HepG2 (cell line): ENCODE measurements around the gene PDHX.

Experiments used
- HNRNPK ChIP-seq: fragments of 200-400 bp; formaldehyde crosslinking; IDR thresholded peaks from 2 replicates; pipeline ENCODE4 v1.6.1; 2018; ENCODE audit warnings: low read length, low read depth, moderate library complexity, mild to moderate bottlenecking; ENCODE audit not compliant: poor library complexity, severe bottlenecking
- MYNN ChIP-seq: sonication (generic); formaldehyde crosslinking; IDR thresholded peaks from 2 replicates; pipeline ENCODE4 v1.4.0; 2020; ENCODE audit warnings: mild to moderate bottlenecking, low read depth, missing genetic modification reagents
- MZF1 ChIP-seq: sonication (generic); formaldehyde crosslinking; IDR thresholded peaks from 2 replicates; pipeline ENCODE4 v1.8.1; 2023; ENCODE audit warnings: mild to moderate bottlenecking, missing genetic modification reagents, borderline replicate concordance
- NAIF1 ChIP-seq: sonication (generic); formaldehyde crosslinking; IDR thresholded peaks from 2 replicates; pipeline ENCODE4 v1.5.0; 2020; ENCODE audit warnings: mild to moderate bottlenecking, missing genetic modification reagents, borderline replicate concordance
- POLR2A ChIP-seq, 2 experiments: IDR thresholded peaks; 2 replicates each; pipeline ENCODE4 v1.6.1; 2011; ENCODE audit warnings: low read depth in 2 of 2, low read length in 2 of 2, mild to moderate bottlenecking in 1 of 2, moderate library complexity in 1 of 2; ENCODE audit not compliant: insufficient read depth in 1 of 2
- SIN3A ChIP-seq: IDR thresholded peaks from 2 replicates; pipeline ENCODE4 v1.6.1; 2011; ENCODE audit warnings: low read depth, mild to moderate bottlenecking, control low read depth, low read length, borderline replicate concordance
- SP2 ChIP-seq: sonication (generic); formaldehyde crosslinking; IDR thresholded peaks from 2 replicates; pipeline ENCODE4 v1.5.1; 2020; ENCODE audit warnings: mild to moderate bottlenecking, missing genetic modification reagents
- ZMYM3 ChIP-seq: sonication (generic); formaldehyde crosslinking; IDR thresholded peaks from 2 replicates; pipeline ENCODE4 v1.5.1; 2020; ENCODE audit warnings: mild to moderate bottlenecking, missing genetic modification reagents
- ZNF33B ChIP-seq: sonication (generic); formaldehyde crosslinking; IDR thresholded peaks from 2 replicates; pipeline ENCODE4 v1.5.1; 2020; ENCODE audit warnings: mild to moderate bottlenecking, missing genetic modification reagents
- TF ChIP-seq, protein P1 (sequence below): sonication (generic); formaldehyde crosslinking; IDR thresholded peaks from 2 replicates; pipeline ENCODE4 v1.5.0; 2020; ENCODE audit warnings: mild to moderate bottlenecking, missing genetic modification reagents, moderate library complexity
- TF ChIP-seq, protein P2 (sequence below): sonication (generic); formaldehyde crosslinking; IDR thresholded peaks from 2 replicates; pipeline ENCODE4 v1.9.0; 2022; ENCODE audit warnings: low read depth, missing genetic modification reagents

DNA sequence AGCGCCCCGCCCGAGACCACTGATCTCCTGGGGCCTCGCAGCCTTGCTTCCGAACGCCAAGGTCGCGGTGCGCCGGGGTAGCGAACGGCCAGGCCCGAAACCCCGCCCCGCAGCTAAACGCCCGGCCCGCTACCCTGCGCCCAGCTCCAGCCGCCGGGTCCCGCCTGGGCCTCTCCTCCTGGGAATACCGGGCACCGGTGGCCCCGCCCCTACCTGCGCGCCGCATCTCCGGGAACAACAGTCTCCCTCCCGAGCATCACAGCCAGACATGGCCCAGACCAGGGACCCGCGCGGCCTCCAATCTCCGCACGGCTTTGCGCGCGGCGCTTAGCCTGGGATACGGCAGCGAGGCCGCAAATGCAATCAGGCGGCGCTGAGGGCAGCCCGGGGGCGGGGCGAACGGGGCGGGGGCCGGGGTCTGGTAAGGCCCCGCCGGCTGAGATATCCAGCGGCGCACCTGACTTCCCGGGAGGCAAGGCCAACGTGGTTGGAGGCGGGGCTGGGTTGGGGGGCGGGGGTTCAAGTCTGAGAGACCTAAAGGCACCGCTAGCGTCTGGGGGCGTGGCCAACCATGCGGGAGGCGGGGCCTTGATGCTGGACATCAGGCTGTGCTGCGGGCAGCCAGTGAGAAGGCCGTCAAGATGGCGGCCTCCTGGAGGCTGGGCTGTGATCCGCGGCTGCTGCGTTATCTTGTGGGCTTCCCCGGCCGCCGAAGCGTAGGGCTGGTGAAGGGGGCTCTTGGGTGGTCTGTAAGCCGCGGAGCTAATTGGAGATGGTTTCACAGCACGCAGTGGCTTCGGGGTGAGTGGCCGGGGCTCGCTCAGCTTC is at the start of gene PDHX, which contains the start of gene APIP:
- TF ChIP-seq MZF1 (CRISPR knock-in tag) (no peak), NAIF1 (CRISPR knock-in tag) (0 out of 2 replicates have a peak, but pooled peaks have one; percentile 54), SP2 (CRISPR knock-in tag) (no peak), ZNF33B (CRISPR knock-in tag) (no peak; the same call in 1 of the 2 replicates), MYNN (CRISPR knock-in tag) (no peak), SIN3A (peak; percentile 52; the same call in 1 of the 2 replicates), HNRNPK (peak; percentile 39), ZMYM3 (CRISPR knock-in tag) (no peak; the same call in 1 of the 2 replicates), POLR2A (IDR thresholded peaks at IDR 0.05; ENCODE audit: insufficient read depth in 1 of 2, low read depth in 2 of 2, low read length in 2 of 2) (peak; percentile 94 to 96)
- TF ChIP-seq, protein P1, sequence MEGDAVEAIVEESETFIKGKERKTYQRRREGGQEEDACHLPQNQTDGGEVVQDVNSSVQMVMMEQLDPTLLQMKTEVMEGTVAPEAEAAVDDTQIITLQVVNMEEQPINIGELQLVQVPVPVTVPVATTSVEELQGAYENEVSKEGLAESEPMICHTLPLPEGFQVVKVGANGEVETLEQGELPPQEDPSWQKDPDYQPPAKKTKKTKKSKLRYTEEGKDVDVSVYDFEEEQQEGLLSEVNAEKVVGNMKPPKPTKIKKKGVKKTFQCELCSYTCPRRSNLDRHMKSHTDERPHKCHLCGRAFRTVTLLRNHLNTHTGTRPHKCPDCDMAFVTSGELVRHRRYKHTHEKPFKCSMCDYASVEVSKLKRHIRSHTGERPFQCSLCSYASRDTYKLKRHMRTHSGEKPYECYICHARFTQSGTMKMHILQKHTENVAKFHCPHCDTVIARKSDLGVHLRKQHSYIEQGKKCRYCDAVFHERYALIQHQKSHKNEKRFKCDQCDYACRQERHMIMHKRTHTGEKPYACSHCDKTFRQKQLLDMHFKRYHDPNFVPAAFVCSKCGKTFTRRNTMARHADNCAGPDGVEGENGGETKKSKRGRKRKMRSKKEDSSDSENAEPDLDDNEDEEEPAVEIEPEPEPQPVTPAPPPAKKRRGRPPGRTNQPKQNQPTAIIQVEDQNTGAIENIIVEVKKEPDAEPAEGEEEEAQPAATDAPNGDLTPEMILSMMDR (CRISPR knock-in tag) = no peak; the same call in 1 of the 2 replicates
- TF ChIP-seq, protein P2, sequence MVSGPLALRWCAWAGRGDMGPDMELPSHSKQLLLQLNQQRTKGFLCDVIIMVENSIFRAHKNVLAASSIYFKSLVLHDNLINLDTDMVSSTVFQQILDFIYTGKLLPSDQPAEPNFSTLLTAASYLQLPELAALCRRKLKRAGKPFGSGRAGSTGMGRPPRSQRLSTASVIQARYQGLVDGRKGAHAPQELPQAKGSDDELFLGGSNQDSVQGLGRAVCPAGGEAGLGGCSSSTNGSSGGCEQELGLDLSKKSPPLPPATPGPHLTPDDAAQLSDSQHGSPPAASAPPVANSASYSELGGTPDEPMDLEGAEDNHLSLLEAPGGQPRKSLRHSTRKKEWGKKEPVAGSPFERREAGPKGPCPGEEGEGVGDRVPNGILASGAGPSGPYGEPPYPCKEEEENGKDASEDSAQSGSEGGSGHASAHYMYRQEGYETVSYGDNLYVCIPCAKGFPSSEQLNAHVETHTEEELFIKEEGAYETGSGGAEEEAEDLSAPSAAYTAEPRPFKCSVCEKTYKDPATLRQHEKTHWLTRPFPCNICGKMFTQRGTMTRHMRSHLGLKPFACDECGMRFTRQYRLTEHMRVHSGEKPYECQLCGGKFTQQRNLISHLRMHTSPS (CRISPR knock-in tag) = no peak
